SK-N-MC (cell line): ENCODE results near the gene CLNK.

Experiments
- EZH2 ChIP-seq: fragments of 200-600 bp; sonication (generic); IDR thresholded peaks from one replicate; pipeline ENCODE4 v1.6.1; 2017; ENCODE audit warnings: antibody characterized with exemption
- POLR2AphosphoS5 ChIP-seq: IDR thresholded peaks from 2 replicates; pipeline ENCODE4 v1.6.1; 2012; ENCODE audit warnings: mild to moderate bottlenecking, low read depth, low read length, borderline replicate concordance

GRCh38 chr4:10648479-10648878 lies 36.1 kb downstream of the CLNK start:
- no peak for TF ChIP-seq EZH2
- TF ChIP-seq POLR2AphosphoS5, result no peak
